GM18498 (cell line): ENCODE measurements around the gene MAPK10.
"Not testable (repeated sequence)": the region's sequence is repeated elsewhere in the genome, so short reads cannot be mapped to it uniquely, and the experiment has no call there.

Experiments
- ATAC-seq: cut with Tn5 transposase; IDR thresholded peaks from one replicate; pipeline ENCODE4 v1.9.1; 2021; ENCODE audit warnings: mild to moderate bottlenecking, moderate library complexity; ENCODE audit not compliant: unreplicated experiment

The MAPK10 gene

DNA sequence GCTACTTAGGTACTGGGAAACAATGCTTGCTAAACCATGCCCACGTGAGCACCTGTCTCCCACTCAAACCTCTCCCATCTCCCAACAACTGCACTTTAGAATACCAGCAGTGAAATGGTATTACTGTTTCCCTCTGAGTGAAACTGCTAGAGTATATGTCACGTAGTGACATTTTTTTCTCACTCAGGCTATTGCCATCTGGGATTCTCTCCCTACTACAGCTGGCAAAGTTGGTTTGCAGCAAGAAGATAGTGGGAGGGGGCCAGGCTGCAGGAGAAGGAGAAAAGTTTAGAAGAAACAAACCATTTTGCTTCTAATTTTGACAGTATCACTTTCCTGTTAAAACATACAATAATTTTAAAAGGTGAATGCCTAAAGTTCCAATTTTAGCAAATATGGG is 358.3 kb downstream of the MAPK10 start:
- ATAC-seq, result no peak

DNA sequence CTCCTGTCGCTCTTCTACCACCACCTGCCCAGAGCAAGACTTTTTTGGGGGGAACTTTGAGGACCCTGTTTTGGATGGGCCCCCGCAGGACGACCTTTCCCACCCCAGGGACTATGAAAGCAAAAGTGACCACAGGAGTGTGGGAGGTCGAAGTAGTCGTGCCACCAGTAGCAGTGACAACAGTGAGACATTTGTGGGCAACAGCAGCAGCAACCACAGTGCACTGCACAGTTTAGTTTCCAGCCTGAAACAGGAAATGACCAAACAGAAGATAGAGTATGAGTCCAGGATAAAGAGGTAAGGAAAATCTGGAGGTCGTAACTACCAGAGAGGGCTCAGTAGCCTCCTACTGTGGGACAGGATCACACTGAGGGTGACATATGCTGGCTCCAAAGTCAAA is 364.5 kb downstream of the MAPK10 start:
- peak; percentile 60 for ATAC-seq

DNA sequence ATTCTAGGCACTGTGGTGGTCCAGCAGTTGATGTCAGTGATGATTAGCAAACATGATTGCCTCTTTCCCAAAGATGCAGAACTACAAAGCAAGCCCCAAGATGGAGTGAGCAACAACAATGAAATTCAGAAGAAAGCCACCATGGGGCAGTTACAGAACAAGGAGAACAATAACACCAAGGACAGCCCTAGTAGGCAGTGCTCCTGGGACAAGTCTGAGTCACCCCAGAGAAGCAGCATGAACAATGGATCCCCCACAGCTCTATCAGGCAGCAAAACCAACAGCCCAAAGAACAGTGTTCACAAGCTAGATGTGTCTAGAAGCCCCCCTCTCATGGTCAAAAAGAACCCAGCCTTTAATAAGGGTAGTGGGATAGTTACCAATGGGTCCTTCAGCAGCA is 365.3 kb downstream of the MAPK10 start:
- no peak for ATAC-seq

DNA sequence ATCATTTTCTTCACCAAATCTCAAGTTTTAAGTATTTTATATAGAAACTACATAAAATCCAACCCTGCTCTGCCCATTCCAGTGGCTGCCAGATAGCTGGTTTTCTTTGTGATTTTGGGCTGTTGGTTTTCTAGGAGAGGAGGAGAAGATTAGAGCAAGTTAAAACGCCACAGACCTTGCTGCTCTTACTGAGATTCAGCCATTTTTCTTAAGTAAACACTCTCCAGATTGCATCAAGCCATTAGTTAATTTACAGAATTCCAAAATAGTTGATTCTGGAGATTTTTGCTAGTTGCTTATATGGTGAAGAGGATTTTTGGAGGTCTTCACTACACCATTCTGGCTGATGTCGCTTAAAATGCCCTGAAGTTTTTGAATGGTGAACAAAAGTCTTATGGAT is 366.2 kb downstream of the MAPK10 start:
- no peak for ATAC-seq

DNA sequence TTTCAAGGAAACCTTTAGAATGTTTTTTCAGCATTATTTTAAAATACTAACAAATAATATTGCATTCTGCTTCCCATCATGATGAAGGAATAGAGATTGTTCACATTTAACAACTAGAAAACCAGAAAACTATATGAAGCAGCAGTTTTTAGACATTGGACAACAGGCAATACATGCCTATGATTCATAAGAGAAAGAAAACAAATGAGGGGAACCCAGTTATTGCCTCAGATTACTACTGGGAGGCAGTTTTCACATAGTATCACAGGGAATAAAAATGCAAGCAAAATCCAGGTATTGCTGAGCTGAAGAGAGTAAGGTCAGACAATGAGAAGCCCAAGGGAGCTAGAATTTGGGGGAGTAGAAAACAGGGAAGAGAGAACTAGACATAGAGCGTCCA is 373.6 kb downstream of the MAPK10 start:
- no peak for ATAC-seq

DNA sequence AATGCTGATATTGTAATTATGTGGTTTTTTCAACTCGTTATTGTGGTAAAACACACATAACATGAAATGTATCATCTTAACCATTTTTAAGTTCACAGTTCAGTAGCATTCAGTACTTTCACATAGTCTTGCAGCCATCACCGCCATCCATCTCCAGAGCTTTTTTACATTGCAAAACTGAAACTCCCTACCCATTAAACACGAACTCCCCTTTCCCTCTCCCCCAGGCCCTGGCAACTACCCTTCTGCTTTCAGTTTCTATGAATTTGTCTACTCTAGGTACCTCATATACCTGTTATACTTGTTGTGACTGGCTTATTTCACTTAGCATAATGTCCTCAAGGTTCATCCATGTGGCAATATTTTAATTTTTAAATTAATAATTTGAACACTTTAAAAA is 380.6 kb downstream of the MAPK10 start:
- ATAC-seq, result peak; percentile 95

DNA sequence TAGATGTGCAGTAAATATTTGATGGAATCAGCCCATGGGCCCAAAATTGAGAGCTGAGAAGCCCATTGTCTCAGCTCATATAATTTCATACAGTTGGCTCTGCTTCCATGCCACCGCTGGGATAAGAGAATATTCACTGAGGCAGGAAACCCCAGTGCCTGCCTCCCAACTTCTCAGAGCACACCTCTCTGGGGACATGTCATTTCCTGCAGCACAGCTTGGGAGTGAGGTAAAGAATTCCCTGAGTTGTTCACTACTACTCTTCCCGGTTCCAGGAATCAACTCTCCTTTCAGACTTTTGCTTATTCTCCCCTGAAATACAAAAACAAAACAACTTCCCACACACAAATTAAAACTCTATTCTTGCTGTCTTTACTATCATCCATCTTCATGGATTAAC is 389.3 kb downstream of the MAPK10 start:
- no peak for ATAC-seq

DNA sequence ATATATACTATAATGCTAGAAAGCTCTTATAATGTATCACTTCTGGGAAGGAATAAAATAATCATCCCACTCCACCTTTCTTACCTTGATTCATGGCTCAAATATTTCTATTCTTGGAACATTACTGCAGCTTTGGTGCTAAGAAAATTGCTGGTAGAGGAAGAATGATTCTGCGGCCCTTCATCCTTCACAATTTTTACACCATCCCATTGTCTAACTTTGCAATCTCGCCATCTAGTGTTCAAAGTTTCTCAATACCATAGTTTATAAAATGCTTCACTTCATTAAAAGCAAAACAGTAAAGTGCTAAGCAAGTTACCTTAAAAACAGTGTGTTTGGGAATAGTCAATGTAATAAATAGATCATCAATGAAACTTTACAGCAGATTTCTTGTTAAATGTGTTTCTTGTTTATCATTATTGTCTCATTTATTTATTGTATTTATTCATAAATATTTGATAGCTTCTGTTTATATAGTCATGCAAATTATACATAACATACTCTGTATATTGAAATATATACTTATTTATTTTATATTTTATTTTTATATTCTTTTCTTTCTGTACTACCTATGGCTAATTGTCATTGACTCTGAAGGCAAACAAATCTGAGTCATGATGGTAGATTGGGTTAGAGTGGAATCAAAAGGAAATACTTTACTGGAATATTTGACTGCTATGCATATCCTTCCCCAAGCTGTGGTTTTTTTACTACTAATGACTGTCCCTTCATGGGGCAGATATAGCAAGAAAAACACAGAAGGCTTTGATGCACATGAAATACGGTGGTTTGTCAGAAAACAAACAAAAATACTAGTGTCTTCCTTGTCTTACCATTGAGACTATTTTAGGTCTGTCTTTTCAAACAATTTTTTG is 390.7 kb downstream of the MAPK10 start:
- ATAC-seq, result peak; percentile 61

DNA sequence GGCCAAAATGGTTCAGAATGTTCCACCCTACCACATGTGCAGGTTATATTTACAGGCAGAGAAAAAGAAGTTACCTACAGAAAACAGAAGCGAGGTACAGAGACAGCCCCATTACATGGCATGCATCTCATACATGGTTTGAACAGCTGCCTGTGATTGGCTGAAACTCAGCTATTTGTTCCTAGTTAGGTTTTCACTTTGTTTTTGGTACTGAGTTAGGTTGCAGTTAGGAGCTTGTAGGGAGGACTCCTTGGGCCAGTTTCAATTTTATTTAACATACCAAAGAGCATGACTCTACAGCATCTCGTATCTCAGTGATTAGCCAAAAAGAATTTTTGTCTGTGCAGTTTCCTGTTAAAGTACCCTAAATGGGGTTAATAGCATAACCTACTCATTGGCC is 392.0 kb downstream of the MAPK10 start:
- no peak for ATAC-seq

DNA sequence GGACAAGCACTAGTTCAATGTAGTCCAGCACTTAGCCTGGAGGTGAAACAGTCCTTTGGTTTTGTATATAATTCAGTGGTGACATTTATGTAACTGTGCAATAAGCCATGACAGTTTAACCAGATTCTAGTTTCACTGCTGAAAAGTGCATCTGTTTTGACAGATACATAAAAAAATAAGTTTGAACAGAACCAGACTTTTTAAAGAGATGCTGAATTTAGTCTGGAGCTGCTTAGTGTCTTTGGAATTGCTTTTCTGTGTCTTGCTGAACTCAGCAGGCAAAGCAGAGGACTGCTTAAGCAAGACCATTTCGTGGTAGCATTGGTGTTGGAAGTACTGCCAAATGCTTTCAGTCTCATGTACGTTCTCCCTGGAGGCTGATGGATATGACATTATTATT is 393.5 kb downstream of the MAPK10 start:
- no peak for ATAC-seq

DNA sequence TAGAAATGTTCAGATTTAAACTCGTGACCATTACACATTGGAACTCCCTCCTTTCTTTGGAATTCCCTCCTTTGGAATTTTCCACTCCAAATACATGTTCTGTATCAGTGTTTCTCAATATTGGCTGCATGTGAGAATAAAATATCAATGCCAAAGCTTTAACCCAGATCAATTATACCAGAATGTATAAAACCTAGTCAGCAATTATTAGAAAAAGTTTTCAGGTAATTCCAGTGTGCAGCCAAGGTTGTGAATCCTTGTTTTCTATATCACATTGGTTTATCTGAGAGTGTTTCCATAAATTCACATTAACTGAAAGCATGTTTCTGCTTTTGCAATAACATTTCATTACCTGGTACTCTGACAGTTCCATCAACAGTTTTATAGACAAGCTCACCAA is 394.3 kb downstream of the MAPK10 start:
- ATAC-seq, result no peak

DNA sequence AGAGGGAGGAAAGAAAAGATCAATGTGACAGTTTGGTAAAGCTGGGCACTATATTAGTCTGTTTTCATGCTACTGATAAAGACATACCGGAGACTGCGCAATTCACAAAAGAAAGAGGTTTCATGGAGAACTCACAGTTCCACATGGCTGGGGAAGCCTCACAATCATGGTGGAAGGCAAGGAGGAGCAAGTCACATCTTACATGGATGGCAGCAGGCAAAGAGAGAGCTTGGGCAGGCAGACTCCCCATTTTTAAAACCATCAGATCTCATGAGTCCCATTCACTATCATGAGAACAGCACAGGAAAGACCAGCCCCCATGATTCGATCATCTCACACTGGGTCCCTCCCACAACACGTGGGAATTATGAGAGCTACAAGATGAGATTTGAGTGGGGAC is 394.8 kb downstream of the MAPK10 start:
- not testable (repeated sequence) for ATAC-seq

DNA sequence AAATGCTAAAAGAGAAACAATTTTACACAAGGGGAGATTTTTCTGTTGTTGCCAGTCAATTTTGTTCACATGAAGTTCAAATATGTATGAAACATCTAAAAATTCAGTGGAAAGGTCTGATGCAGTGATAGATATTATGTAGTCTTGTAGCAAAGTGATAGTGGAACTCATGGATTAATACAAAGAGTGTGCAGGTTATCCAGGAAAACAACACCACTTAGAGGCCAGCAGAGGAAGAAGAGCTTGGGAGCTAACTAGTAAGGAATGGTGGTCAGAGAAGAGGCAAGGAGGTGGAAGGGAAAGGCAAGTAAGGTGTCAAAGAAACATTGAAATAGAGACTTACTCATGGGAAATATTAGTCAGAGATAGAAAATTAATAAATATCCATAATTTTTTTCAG is 395.6 kb downstream of the MAPK10 start:
- no peak for ATAC-seq

DNA sequence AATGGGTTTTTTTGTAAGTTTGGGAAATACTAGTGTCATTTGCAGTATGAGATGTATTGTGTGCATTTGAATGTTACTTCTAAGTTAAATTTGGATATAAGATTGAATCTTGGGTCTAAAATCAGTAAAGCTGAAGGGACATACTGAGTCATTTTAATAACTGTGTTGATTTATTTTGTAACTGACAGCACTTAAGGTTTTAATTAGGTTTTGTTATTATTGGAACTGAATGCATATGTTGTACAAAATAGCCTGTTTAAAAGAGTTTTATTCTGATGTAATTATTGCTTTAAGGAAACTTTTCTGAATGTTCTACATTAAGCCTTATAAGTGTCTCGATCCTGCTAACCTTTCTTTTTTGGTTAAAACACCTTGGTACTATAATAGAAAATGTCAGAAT is 396.6 kb downstream of the MAPK10 start:
- ATAC-seq, result no peak

DNA sequence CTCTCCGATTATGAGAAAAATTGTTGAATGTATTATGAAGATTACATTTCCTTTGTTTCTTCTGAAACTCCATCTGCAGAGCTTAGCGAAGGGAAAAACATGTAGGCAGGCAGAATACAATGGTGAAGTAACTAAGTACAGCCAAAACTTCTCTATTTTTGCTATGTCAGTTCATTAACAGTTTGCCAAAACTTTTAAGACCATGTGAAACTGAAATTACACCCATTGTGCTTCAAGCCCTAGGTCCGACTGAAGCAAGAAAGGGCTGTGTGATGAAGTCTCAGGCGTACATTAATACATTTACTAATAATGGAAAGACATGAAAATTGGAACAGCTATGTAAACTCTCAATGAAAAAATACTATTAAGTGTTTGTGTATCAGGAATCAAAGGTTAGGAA is 398.0 kb downstream of the MAPK10 start:
- ATAC-seq, result no peak

DNA sequence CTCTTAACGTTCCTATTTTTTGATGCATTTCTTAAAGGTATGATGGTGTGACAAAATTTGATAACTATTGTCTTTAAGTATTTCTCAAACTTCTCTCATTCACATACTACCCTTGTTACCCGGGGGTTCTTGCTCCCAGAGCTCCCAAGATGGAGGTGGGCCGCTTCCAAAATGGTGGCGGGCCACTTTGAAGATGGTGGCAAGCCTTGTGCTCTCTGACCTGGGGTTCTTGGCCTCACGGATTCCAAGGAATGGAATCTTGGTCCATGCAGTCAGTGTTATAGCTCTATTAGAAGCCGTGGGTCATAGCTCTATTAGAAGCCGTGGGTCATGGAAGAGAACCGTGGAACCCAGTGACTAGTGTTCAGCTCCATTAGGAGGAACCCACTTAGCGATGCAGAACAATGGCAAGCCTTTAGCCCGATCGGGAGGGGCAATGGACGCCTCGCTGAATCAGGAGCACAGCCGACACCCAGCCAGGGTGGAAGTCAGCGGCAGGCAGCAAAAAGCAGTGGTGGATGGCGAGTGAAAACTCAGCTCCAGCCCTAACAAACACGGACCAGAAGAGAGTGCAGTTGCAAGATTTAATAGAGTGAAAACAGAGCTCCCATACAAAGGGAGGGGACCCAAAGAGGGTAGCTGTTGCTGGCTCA is 403.4 kb downstream of the MAPK10 start:
- no peak for ATAC-seq

DNA sequence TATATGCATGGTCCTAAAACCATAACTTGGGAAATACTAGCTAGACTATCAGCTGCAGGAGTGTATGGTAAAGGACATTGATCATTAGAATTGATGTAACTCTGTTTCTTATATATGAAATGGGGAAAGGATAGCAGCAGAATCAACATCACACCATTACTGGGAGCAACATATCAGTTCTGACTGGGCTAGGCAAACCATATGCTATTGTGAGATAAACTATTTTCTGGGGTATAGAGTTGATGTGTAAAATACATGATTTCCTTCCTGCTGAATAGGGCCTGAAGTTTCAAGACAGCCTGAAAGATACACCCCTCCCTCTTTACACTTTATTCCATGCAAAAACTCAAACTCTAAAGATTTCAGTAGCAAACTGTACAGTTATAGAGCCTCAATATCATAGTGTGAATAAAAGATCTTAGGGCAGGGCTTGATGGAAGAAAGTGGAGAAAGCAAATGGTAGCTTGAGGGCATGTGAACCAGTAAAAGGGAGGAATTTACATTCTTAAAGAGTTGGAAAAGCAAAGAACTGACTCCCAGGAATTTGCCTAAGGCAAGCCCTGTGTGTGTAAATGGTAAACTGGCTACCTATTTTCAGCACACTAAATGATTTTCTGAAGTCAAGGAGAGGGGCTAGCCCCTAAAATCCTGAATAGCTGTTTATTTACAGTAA is 404.1 kb downstream of the MAPK10 start:
- no peak for ATAC-seq

DNA sequence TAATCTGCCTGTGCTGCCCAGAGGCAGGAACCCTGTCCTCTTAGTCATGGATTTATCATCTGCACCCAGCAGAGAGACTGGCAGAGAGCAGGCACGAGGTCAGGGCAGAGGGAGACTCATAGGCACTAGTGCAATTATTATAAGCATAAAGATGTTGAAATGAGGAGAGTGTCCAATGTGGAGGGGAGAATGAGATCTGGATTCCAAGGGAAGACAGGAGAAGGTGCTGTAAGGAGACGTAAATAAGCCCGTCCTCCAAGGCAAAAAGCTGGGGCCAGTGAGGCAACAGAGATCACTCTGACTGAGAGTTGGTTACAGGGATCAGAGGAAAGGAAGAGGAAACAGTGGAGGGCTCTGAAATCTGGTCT is 406.2 kb downstream of the MAPK10 start:
- no peak for ATAC-seq

DNA sequence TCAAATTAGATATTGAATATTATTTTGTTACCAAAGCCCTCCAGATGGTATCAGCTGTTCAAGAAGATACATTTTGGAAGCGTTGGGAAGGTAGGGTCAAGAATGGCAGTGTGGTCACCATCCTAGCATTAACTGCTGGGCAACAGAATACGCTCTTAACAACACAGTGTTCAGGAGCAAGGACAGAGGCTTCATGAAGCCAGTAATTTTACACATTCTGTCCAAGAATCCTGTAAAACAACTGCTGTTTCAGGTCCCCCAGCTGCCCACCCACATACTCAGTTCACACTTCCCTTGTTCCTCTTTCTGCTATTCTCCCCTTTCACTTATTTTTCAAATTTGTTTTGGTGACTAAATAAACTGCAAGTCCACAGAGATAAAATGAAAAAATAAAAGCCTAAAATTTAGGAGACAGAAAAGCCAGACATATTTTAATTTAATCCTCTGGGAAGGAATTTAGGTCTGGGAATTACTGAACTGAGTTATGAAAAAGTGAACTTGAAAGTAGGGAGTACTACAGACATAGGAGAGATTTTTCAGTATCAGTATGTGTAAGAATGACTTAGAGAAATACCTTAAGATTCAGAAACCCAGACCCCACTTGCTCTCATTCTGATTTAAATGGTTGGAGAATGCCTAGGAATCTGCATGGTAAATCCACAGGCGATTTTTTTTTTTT is 406.7 kb downstream of the MAPK10 start:
- no peak for ATAC-seq

DNA sequence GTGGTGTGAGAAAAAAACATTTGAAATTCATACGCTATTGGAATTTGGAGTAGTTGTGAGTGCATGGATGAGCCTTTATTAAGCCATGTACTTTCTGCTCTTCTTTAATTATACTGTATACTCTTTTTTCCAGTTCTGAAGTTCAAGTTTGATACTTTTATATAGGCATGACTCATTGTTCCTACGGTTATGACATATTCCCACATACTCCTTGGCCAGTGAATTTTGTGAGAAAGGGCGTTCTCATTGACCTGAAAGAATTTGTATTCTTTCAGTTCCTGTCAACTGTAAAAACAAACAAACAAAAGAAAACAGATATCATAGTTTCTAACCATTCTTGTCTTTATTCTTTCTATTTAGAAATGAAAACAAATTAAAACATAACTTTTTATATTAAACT is 407.3 kb downstream of the MAPK10 start:
- no peak for ATAC-seq

DNA sequence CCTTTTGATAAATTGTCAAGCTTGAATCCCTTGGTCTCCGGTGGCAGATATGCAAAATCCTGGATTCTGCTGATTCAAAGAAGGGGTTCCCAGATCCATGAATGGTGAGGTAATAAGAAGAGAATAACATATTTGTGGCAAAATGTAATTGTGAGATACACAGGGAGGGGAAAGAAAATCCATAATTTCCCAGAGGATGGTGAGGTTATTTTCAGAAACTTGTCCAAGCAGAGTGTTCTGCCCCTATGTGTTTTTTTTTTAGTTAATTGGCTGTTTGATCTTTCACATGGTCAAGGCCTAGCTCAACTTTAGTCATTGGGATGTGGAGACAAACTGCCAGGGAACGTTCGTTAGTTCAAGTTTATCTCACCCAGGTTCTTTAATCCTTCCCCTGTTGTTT is 408.8 kb downstream of the MAPK10 start:
- ATAC-seq, result no peak

DNA sequence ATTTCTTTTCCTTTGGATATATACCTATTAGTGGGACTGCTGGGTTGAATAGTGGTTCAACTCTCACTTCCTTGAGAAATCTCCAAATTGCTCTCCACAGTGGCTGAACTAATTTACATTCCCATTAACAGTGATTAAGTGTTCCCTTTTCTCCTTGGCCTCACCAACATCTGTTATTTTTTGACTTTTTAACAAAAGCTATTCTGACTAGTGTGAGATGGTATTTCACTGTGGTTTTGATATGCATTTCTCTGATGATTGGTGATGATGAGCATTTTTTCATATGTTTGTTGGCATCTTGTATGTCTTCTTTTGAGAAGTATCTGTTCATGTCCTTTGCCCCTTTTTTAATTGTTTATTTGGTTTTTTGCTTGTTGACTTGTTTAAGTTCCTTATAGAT is 413.0 kb downstream of the MAPK10 start:
- no peak for ATAC-seq
